ENCODE data around the gene NFIX. TPM values are rescaled to one million over a fixed set of nuclear protein-coding genes. Genes with fewer than 3 reads are reported as not detected.

Gene NFIX
- total RNA-seq, 6 experiments from 2014 or later: 20.3 to 40.0 (median 26.7) TPM

GRCh38 chr19:13102416-13102665 lies 107.1 kb downstream of the NFIX start:
- Histone ChIP-seq H3K36me3 (no peaks in the 10 kb centered on the region), H3K27me3 (peaks cover 0 to 2% of the 10 kb centered on the region in 2 donors), H3K27ac (peak overlapping the region; percentile 47 to 87 (median 76)), H3K4me1 (peaks cover 0 to 18% (median 6%) of the 10 kb centered on the region in 4 donors), H3K4me3 (peak overlapping the region; percentile 31 to 53 (median 40)), H3K9me3 (no peaks in the 10 kb centered on the region)
- ATAC-seq (no peak), DNase-seq (no peak)
- no CpG with 5 or more reads among the region's 7 CpGs for WGBS (ENCODE audit: insufficient coverage, low coverage, low lambda C conversion rate, missing lambda C conversion rate)
- intact Hi-C loops (cut with DNase I): loop anchor here in 1 of 2 donors (10.0 kb wide), 1 partner anchor 162 kb away; no protein-coding TSS in a partner anchor
- TF ChIP-seq CTCF (IDR thresholded peaks at IDR 0.05) (no peak), POLR2A (IDR thresholded peaks at IDR 0.05) (no peak)

DNA sequence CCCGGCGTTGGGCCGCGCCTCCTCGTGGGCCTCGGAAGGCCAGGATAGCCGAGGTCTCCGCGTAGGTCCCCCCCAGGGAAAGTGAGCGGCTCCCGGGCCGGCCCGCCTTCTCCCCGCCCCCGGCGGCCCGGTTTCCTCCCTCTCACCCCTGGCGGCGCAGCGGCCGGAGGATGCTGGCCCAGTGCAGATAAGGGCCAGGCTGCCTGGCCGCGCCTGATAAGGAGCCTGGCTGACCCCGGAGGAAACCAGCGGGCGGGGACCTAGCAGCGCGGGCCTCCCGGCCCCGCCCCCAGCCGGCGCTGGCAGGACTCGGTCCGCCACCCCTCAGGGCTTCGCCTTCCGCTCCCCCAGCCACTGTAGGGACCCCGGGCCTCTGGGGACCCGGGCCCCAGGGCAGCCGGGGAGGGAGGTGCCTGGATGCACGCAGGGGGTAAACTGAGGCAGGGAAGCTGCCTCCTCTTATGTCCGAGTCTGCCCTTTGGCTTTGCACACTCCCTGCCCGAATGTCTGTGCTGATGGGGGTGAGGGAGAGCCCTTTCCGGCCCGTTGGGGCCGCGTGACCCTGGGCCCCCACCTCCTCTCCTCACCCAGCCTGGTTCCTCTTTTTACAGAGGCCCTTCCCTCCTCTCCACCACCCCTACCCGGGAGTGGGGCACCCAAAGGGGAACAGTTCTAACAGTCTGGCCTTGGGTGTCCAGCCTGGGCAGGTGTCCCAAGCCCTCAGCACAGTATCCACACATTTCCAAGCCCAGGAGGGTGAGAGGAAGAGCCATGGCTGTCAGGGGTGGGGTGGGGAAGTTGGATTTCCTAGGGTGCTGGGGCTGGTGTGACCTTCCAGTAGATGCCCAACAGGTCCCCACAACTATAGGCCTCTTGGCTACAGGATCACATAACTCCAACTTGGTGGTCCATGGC lies 107.6 kb downstream of the NFIX start, which contains the start of gene LYL1:
LYL1 (minus strand) TSS at position 193 of the 915 bp plus-strand sequence. CDS start 1,687 bp downstream, outside the sequence.
- TF ChIP-seq POLR2A (IDR thresholded peaks at IDR 0.05) (peak; percentile 18), CTCF (IDR thresholded peaks at IDR 0.05) (no peak)
- peak; percentile 84 to 91 (median 89) for DNase-seq
- no peaks in the 10 kb centered on the region for H3K9me3 ChIP-seq
- WGBS (ENCODE audit: insufficient coverage, low coverage, low lambda C conversion rate, missing lambda C conversion rate): 7% methylated on average over 5 of the region's 47 CpGs
- ATAC-seq: peak; percentile 65 to 79 (median 74)
- peak within 1 kb of the TSS; percentile 47 to 87 (median 76) for H3K27ac ChIP-seq
- peak within 1 kb of the TSS; percentile 31 to 53 (median 40) for H3K4me3 ChIP-seq
- intact Hi-C loops (cut with DNase I): loop anchor here in 1 of 2 donors (10.0 kb wide), 1 partner anchor 162 kb away; no protein-coding TSS in a partner anchor
- H3K4me1 ChIP-seq: peaks cover 0 to 18% (median 6%) of the 10 kb centered on the region in 4 donors
- H3K27me3 ChIP-seq: no peaks in the 10 kb centered on the region
- no peaks in the 10 kb centered on the region for H3K36me3 ChIP-seq

GRCh38 chr19:13103581-13104359 lies 108.5 kb downstream of the NFIX start:
- H3K36me3 ChIP-seq: no peaks in the 10 kb centered on the region
- H3K4me3 ChIP-seq: peak overlapping the region in 1 of 3 donors; percentile 16
- H3K27ac ChIP-seq: peak overlapping the region; percentile 47 to 87 (median 76)
- 37% methylated on average over 3 of the region's 13 CpGs for WGBS (ENCODE audit: insufficient coverage, low coverage, low lambda C conversion rate, missing lambda C conversion rate)
- ATAC-seq (no peak), DNase-seq (no peak)
- no peaks in the 10 kb centered on the region for H3K27me3 ChIP-seq
- no peaks in the 10 kb centered on the region for H3K9me3 ChIP-seq
- TF ChIP-seq CTCF (IDR thresholded peaks at IDR 0.05) (no peak), POLR2A (IDR thresholded peaks at IDR 0.05) (no peak)
- intact Hi-C loops (cut with DNase I): loop anchor here in 1 of 2 donors (10.0 kb wide), 1 partner anchor 161 kb away; no protein-coding TSS in a partner anchor
- H3K4me1 ChIP-seq: peaks cover 0 to 17% (median 6%) of the 10 kb centered on the region in 4 donors

DNA sequence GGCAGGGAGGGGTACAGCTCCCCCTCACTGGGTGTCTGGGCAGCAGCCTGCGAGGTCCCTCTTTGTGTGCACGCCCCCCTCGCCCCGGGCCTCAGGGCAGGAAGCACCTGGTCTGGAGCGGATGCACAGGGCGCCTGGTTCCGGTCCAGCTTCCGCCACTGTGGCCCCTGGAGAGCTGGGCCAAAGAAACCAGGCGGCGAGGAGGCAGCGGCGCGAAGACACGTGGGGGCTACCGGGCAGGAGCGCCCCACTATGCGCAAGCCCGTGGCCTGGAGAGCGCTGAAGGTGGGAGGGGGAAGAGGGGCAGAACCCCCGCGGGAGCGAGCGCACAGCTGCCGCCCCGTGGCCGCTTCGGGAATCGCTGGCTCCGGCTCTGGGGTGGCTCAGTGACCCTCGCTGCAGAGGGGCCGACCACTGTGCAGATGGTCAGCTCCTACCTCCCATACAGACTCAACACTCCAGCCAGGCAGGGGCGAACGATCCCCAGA lies 109.1 kb downstream of the NFIX start:
- peak; percentile 36 to 55 (median 46) for TF ChIP-seq CTCF (IDR thresholded peaks at IDR 0.05)
- TF ChIP-seq POLR2A (IDR thresholded peaks at IDR 0.05): no peak
- no peaks in the 10 kb centered on the region for H3K36me3 ChIP-seq
- H3K27me3 ChIP-seq: no peaks in the 10 kb centered on the region
- 54% methylated on average over 9 of the region's 33 CpGs for WGBS (ENCODE audit: insufficient coverage, low coverage, low lambda C conversion rate, missing lambda C conversion rate)
- peak overlapping the region; percentile 6 to 87 (median 76) for H3K27ac ChIP-seq
- peak; percentile 69 to 83 (median 75) for DNase-seq
- H3K9me3 ChIP-seq: no peaks in the 10 kb centered on the region
- peaks cover 0 to 15% (median 6%) of the 10 kb centered on the region in 4 donors for H3K4me1 ChIP-seq
- peak overlapping the region; percentile 10 to 20 (median 16) for H3K4me3 ChIP-seq
- intact Hi-C loops (cut with DNase I): loop anchor here in 1 of 2 donors (10.0 kb wide), 1 partner anchor 160 kb away; no protein-coding TSS in a partner anchor
- ATAC-seq: peak; percentile 31 to 44 (median 38)
